HUDEP-2 (cell line): Measurements from ENCODE around the gene IQSEC1.
"Not testable (repeated sequence)": the region's sequence is repeated elsewhere in the genome, so short reads cannot be mapped to it uniquely, and the experiment has no call there.

ENCODE experiments used
- DNase-seq, 76 experiments: peaks; one replicate each; lab custom pipeline; 2025; ENCODE audit not compliant: unreplicated experiment in 76 of 76; lab: John Stamatoyannopoulos, UW

The IQSEC1 gene

GRCh38 chr3:12862387-12862786 lies 210.8 kb downstream of the IQSEC1 start:
- no peak for DNase-seq

- DNase-seq = no peak
These were observed 211.6 kb downstream of the IQSEC1 start for GRCh38 chr3:12861611-12862010.

GRCh38 chr3:12859840-12860239 lies 213.4 kb downstream of the IQSEC1 start:
- DNase-seq = no peak

- DNase-seq = no peak
These were observed 216.6 kb downstream of the IQSEC1 start for GRCh38 chr3:12856626-12857025.

GRCh38 chr3:12854565-12854964 lies 218.7 kb downstream of the IQSEC1 start:
- no peak for DNase-seq

GRCh38 chr3:12853847-12854246 lies 219.4 kb downstream of the IQSEC1 start:
- DNase-seq = not testable (repeated sequence)

- DNase-seq = no peak
These were observed 221.0 kb downstream of the IQSEC1 start for GRCh38 chr3:12852201-12852600.
